Measurements from ENCODE around the gene HOXA7.

- TF ChIP-seq, protein P1, sequence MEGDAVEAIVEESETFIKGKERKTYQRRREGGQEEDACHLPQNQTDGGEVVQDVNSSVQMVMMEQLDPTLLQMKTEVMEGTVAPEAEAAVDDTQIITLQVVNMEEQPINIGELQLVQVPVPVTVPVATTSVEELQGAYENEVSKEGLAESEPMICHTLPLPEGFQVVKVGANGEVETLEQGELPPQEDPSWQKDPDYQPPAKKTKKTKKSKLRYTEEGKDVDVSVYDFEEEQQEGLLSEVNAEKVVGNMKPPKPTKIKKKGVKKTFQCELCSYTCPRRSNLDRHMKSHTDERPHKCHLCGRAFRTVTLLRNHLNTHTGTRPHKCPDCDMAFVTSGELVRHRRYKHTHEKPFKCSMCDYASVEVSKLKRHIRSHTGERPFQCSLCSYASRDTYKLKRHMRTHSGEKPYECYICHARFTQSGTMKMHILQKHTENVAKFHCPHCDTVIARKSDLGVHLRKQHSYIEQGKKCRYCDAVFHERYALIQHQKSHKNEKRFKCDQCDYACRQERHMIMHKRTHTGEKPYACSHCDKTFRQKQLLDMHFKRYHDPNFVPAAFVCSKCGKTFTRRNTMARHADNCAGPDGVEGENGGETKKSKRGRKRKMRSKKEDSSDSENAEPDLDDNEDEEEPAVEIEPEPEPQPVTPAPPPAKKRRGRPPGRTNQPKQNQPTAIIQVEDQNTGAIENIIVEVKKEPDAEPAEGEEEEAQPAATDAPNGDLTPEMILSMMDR (IDR thresholded peaks at IDR 0.05; ENCODE audit: low read depth, low read length): no peak
- TF ChIP-seq, protein P2, sequence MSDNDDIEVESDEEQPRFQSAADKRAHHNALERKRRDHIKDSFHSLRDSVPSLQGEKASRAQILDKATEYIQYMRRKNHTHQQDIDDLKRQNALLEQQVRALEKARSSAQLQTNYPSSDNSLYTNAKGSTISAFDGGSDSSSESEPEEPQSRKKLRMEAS (IDR thresholded peaks at IDR 0.05; ENCODE audit: low read depth, low read length): no peak
Observed at GRCh38 chr7:27123477-27124053, 32.9 kb downstream of the HOXA7 start.

Measured in NB4 (cell line).